GM13976 (cell line): ENCODE results near the gene C22orf42.
A peak's percentile ranks its signal among the peaks of the same experiment; 100 is the strongest.

Experiments used
- DNase-seq: peaks from one replicate; pipeline ENCODE4 v3.0.0; 2012; ENCODE audit warnings: low spot score
- in situ Hi-C: fragments of 300-500 bp; cut with MboI; formaldehyde crosslinking; loops from one replicate; pipeline ENCODE4 v1.12.0; 2022; ENCODE audit warnings: low sequenced_read_pairs, mixed read lengths, inconsistent platforms; ENCODE audit not compliant: unreplicated experiment
- TF ChIP-seq, protein P1 (sequence below): IDR thresholded peaks from 2 replicates; pipeline ENCODE4 v1.5.1; 2012; ENCODE audit warnings: borderline replicate concordance, mild to moderate bottlenecking; ENCODE audit not compliant: insufficient read depth; ENCODE audit errors: extremely low read depth, missing control alignments, control extremely low read depth

C22orf42 gene

DNA sequence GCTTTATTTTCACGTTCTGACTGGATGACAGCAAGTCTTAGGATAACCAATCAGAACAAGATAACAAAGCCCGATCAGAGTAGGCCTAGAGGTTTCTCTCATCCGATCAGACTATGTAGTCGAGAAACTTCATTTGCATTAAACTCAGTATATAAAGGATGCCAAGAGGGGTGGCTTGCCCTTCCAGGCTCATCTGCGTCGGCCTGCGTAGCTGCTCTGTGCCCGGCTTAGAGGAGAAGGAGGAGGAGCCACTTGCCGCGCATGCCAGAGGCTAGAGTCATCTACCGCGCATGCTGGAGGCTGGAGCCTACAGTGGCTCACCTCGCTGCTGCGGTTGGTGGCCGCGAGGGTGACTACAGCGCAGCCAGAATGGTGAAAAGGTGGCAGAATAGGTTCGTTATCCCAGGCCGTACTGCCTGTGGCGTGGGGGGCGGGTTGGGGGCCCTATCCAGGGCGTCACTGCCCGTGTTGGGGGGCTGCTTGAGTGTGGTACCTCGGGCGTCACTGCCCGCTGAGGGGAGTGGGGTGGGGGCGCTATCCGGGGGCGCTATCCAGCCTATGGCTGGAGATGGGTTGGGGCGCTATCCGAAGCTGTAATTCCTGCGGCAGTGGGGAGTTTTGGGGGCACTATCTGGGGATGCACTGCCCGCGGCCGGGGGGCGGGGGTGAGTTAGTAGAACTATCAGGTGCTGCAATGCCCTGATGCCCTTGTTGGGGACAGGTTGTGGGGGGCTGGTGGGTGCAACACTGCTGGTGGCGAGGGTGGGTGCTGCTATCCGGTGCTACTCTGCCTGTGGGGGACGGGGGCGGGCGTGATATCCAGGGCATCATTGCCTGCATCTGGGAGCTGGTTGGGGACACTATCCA is 46.0 kb upstream of the C22orf42 start, which contains the start of gene RFPL2:
Gene RFPL2 (minus strand): TSS at position 218 of the 867 bp plus-strand sequence. CDS start 2,622 bp downstream, outside the sequence.
- in situ Hi-C loops = no loop called here
- peak; percentile 61 for DNase-seq

DNA sequence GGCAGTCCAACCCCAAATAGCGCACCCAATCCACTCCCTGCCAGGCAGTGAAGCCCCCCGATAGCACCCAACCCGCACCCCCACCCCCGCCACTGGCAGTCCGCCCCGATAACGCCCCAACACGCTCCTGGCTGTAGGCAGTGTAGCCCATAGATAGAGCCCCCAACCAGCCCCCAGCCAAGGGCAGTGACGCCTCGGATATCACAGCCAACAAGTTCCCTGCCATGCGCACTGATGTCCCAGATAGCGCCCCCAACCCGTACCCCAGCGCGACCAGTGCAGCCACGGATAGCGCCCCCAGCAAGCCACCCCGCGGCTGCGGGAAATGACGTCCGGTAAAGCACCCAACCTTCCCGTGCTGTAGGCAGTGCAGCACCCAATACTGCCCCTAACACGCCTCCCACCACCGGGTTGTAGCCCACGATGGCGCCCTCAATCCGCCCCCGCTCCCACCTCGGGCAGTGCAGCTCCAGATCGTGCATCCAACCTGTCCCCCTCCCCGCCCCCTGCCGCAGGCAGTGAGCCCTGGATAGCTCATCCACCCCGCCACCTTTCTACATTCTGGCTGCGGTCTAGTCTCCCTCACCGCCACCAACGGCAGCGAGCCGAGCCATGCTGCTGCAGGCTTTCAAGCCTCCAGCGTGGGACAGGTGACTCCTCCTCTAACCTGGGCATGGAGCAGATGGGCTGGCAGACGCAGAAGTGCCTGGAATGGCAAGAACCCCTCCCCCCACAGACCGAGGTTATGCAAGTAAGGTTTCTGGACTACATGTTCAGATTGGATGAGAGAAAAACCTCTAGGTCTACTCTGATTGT is 45.1 kb upstream of the C22orf42 start:
- peak; percentile 42 for DNase-seq
- TF ChIP-seq, protein P1, sequence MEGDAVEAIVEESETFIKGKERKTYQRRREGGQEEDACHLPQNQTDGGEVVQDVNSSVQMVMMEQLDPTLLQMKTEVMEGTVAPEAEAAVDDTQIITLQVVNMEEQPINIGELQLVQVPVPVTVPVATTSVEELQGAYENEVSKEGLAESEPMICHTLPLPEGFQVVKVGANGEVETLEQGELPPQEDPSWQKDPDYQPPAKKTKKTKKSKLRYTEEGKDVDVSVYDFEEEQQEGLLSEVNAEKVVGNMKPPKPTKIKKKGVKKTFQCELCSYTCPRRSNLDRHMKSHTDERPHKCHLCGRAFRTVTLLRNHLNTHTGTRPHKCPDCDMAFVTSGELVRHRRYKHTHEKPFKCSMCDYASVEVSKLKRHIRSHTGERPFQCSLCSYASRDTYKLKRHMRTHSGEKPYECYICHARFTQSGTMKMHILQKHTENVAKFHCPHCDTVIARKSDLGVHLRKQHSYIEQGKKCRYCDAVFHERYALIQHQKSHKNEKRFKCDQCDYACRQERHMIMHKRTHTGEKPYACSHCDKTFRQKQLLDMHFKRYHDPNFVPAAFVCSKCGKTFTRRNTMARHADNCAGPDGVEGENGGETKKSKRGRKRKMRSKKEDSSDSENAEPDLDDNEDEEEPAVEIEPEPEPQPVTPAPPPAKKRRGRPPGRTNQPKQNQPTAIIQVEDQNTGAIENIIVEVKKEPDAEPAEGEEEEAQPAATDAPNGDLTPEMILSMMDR = no peak
- in situ Hi-C loops = no loop called here

More for the DNA sequence above, 46.0 kb upstream of the C22orf42 start, which contains the start of gene RFPL2:
- TF ChIP-seq, protein P1 = no peak

DNA sequence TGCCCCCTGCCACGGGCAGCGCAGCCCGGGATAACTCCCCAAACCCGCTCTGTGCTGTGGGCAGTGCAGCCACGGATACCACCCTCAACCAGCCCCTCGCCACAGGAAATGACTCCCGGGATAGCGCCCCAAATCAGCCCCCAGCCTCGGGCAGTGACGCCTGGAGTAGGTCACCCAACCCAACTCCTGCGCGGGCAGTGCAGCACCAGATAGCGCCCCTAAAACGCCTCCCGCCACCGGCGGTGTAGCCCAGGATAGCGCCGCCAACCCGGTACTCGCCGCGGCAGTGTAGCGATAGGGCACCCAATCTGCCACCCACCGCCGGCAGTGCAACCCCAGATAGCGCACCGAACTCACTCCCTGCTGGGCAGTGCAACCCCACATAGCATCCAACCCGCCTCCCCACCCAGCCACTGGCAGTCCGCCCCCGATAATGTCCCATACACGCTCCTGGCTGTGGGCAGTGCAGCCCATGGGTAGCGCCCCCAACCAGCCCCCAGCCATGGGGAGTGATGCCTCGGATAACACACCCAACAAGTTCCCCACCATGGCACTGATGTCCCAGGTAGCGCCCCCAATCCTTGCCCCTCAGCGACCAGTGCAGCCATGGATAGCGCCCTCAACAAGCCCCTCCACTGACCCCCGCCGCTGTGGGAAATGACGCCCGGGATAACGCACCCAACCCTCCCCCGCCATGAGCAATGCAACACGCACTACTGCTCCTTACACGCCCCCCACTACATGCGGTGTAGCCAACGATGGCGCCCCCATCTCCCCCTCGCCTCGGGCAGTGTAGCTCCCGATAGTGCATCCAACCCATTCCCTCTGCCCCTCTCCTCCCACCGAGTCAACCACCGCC is 44.3 kb upstream of the C22orf42 start:
- in situ Hi-C loops = no loop called here
- DNase-seq = peak; percentile 28
- TF ChIP-seq, protein P1 = no peak

DNA sequence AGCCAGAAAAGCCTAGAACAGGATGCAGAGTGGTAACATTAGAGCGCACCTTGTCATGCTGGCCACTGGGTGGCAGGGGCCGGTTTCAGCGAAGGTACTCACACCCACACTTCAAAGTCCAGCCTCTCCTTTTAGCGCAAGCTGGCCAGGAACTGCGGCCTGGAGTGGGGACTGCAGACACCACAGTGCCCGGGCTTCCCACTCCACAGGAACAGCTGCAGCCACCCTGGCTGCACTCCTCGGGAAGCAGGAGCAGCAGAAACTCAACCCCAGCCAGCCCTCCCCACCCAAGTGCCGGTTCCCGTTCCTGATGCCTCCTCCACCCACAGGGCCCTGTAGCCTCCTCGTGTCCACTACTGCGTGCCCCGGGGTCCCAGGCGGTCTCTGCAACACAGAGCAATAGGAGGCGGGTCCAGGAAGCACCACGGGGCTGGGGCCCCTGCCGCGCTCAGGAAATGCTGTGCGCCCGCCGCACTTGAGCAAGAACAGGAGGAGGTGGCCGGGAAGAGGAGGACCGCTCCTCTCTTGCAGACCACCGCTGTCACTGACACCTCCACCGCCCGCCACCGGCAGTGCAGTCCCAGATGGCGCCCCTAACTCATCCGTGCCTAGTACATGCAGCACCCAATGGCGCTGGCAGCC is 43.6 kb upstream of the C22orf42 start:
- TF ChIP-seq, protein P1 = peak; percentile 7
- DNase-seq = peak; percentile 58
- in situ Hi-C loops = no loop called here

DNA sequence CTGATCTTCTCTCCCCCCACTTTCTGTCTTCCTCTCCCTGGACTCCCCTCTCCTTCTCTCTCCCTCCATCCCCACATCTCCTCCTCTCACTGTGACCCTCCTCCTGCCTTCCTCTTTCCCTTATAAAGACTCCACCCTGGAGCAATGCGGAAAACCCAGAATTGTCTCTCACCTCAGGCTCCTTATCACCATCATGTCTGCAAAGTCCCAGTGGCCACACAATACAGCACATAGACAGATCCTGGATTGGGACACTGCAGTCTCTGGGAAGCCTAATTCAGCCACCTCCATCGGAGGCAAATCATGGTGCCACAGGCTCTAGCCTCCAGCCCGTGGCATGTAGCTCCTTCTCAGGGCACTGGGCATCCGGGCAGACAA is 43.0 kb upstream of the C22orf42 start:
- in situ Hi-C loops = no loop called here
- TF ChIP-seq, protein P1 = no peak
- DNase-seq = no peak
